Esophagus squamous epithelium (tissue), 5 donors: ENCODE data around the gene GPR158. TPM values are rescaled to one million over a fixed set of nuclear protein-coding genes. Genes with fewer than 3 reads are reported as not detected.

Experiments used
- DNase-seq: peaks from one replicate; lab custom pipeline; 2025; lab: John Stamatoyannopoulos, UW
- H3K27ac ChIP-seq, 4 donors: fragments of 200-600 bp; sonication (generic); one replicate each; pipeline ENCODE4 v1.5.1; 2016 to 2019; ENCODE audit warnings: mild to moderate bottlenecking in 1 of 4
- H3K27me3 ChIP-seq, 4 donors: fragments of 200-600 bp; sonication (generic); 1 replicate in 3 of 4; 2 replicates in 1 of 4; pipeline versions ENCODE4 v1.5.1 to v1.6.0; 2017 to 2021; ENCODE audit warnings: antibody characterized with exemption in 1 of 4
- H3K36me3 ChIP-seq, 3 donors: fragments of 200-600 bp; sonication (generic); one replicate each; pipeline ENCODE4 v1.5.1; 2016 to 2019
- H3K4me1 ChIP-seq, 3 donors: fragments of 200-600 bp; sonication (generic); one replicate each; pipeline ENCODE4 v1.5.1; 2017 to 2019
- H3K4me3 ChIP-seq, 4 donors: fragments of 200-600 bp; sonication (generic); 1 replicate in 3 of 4; 2 replicates in 1 of 4; pipeline ENCODE4 v1.5.1; 2016 to 2019; ENCODE audit warnings: mild to moderate bottlenecking in 2 of 4, moderate library complexity in 1 of 4
- H3K9me3 ChIP-seq, 3 donors: fragments of 200-600 bp; sonication (generic); one replicate each; pipeline ENCODE4 v1.5.1; 2016 to 2019
- CTCF ChIP-seq, 6 experiments: fragments of 450-650 bp in 4 of 6; fragments of 200-600 bp in 2 of 6; sonication (generic) in 2 of 6; IDR thresholded peaks; one replicate each; pipeline ENCODE4 v1.5.1; 2016 to 2019; ENCODE audit warnings: antibody characterized with exemption in 6 of 6, mild to moderate bottlenecking in 4 of 6, moderate library complexity in 4 of 6
- POLR2A ChIP-seq, 4 donors: fragments of 450-650 bp; IDR thresholded peaks; one replicate each; pipeline ENCODE4 v1.6.1; 2017; ENCODE audit warnings: antibody characterized with exemption in 4 of 4, mild to moderate bottlenecking in 4 of 4, moderate library complexity in 3 of 4
- WGBS, 2 donors: methylation state at CpG; one replicate each; pipeline ENCODE4 v1.1.5; 2018; 5-methylcytosine and 5-hydroxymethylcytosine counted together
- intact Hi-C: fragments of 100-400 bp; cut with DNase I; formaldehyde crosslinking; loops from one replicate; pipeline ENCODE4 v1.15.0; 2022
- total RNA-seq, 4 donors: library from RNA; depleted of rRNA; stranded (reverse); fragments of >200 nt; gene quantifications; one replicate each; pipeline ENCODE4 v1.1.0, GENCODE V29; 2016
- donor health status: DM: yes; HTN: yes; CAD: no.

GPR158 gene
- total RNA-seq, 4 donors from 2014 or later: not detected

- H3K27ac ChIP-seq: no peak overlapping the region
- TF ChIP-seq POLR2A (IDR thresholded peaks at IDR 0.05) (no peak), CTCF (IDR thresholded peaks at IDR 0.05) (no peak)
- no peaks in the 10 kb centered on the region for H3K9me3 ChIP-seq
- no peaks in the 10 kb centered on the region for H3K27me3 ChIP-seq
- DNase-seq: no peak
- H3K4me1 ChIP-seq: no peaks in the 10 kb centered on the region
- WGBS, 2 donors: 68 to 92% methylated on average over 3 of the region's 3 CpGs
- no peak overlapping the region for H3K4me3 ChIP-seq
- H3K36me3 ChIP-seq: no peaks in the 10 kb centered on the region
- intact Hi-C loops: no loop called here
These were observed 329.5 kb downstream of the GPR158 start for GRCh38 chr10:25504306-25504705.

GRCh38 chr10:25504838-25505237 lies 330.0 kb downstream of the GPR158 start:
- no peaks in the 10 kb centered on the region for H3K4me1 ChIP-seq
- H3K36me3 ChIP-seq: no peaks in the 10 kb centered on the region
- DNase-seq: no peak
- TF ChIP-seq CTCF (IDR thresholded peaks at IDR 0.05): no peak
- TF ChIP-seq POLR2A (IDR thresholded peaks at IDR 0.05): no peak
- H3K9me3 ChIP-seq: no peaks in the 10 kb centered on the region
- no peak overlapping the region for H3K27ac ChIP-seq
- 81 to 84% methylated on average over 3 of the region's 3 CpGs for WGBS, 2 donors
- intact Hi-C loops: no loop called here
- no peak overlapping the region for H3K4me3 ChIP-seq
- no peaks in the 10 kb centered on the region for H3K27me3 ChIP-seq

GRCh38 chr10:25505466-25505865 lies 330.7 kb downstream of the GPR158 start:
- Histone ChIP-seq H3K4me1 (no peaks in the 10 kb centered on the region), H3K27me3 (no peaks in the 10 kb centered on the region), H3K4me3 (no peak overlapping the region), H3K36me3 (no peaks in the 10 kb centered on the region), H3K27ac (no peak overlapping the region), H3K9me3 (no peaks in the 10 kb centered on the region)
- no peak for DNase-seq
- intact Hi-C loops: no loop called here
- TF ChIP-seq CTCF (IDR thresholded peaks at IDR 0.05): no peak
- no peak for TF ChIP-seq POLR2A (IDR thresholded peaks at IDR 0.05)
- WGBS, 2 donors: 68 to 76% methylated on average over 3 of the region's 3 CpGs

- intact Hi-C loops: no loop called here
- no peak for DNase-seq
- WGBS, 2 donors: 45 to 61% methylated on average over 2 of the region's 2 CpGs
- H3K36me3 ChIP-seq: no peaks in the 10 kb centered on the region
- H3K4me3 ChIP-seq: no peak overlapping the region
- no peaks in the 10 kb centered on the region for H3K4me1 ChIP-seq
- no peaks in the 10 kb centered on the region for H3K27me3 ChIP-seq
- no peaks in the 10 kb centered on the region for H3K9me3 ChIP-seq
- no peak overlapping the region for H3K27ac ChIP-seq
- TF ChIP-seq CTCF (IDR thresholded peaks at IDR 0.05) (no peak), POLR2A (IDR thresholded peaks at IDR 0.05) (no peak)
These were observed 332.1 kb downstream of the GPR158 start for GRCh38 chr10:25506821-25507335.

- no peak for DNase-seq
- intact Hi-C loops: no loop called here
- no peak for TF ChIP-seq POLR2A (IDR thresholded peaks at IDR 0.05)
- WGBS, 2 donors: 47 to 56% methylated on average over 5 of the region's 5 CpGs
- Histone ChIP-seq H3K27me3 (no peaks in the 10 kb centered on the region), H3K9me3 (no peaks in the 10 kb centered on the region), H3K36me3 (no peaks in the 10 kb centered on the region), H3K4me1 (no peaks in the 10 kb centered on the region), H3K27ac (no peak overlapping the region), H3K4me3 (no peak overlapping the region)
These were observed 333.5 kb downstream of the GPR158 start for GRCh38 chr10:25508112-25508815.
